Esophagus squamous epithelium (tissue), 4 donors: ENCODE measurements around the gene CENPM.

Source experiments
- CTCF ChIP-seq, 6 experiments: fragments of 450-650 bp in 4 of 6; fragments of 200-600 bp in 2 of 6; sonication (generic) in 2 of 6; IDR thresholded peaks; one replicate each; pipeline ENCODE4 v1.5.1; 2016 to 2019; ENCODE audit warnings: antibody characterized with exemption in 6 of 6, mild to moderate bottlenecking in 4 of 6, moderate library complexity in 4 of 6
- POLR2A ChIP-seq, 4 donors: fragments of 450-650 bp; IDR thresholded peaks; one replicate each; pipeline ENCODE4 v1.6.1; 2017; ENCODE audit warnings: antibody characterized with exemption in 4 of 4, mild to moderate bottlenecking in 4 of 4, moderate library complexity in 3 of 4

- no peak for TF ChIP-seq CTCF (IDR thresholded peaks at IDR 0.05)
- no peak for TF ChIP-seq POLR2A (IDR thresholded peaks at IDR 0.05)
These were observed 44.0 kb downstream of the CENPM start for GRCh38 chr22:41902932-41903421.
